ENCODE measurements around the gene MEPE.

DNA sequence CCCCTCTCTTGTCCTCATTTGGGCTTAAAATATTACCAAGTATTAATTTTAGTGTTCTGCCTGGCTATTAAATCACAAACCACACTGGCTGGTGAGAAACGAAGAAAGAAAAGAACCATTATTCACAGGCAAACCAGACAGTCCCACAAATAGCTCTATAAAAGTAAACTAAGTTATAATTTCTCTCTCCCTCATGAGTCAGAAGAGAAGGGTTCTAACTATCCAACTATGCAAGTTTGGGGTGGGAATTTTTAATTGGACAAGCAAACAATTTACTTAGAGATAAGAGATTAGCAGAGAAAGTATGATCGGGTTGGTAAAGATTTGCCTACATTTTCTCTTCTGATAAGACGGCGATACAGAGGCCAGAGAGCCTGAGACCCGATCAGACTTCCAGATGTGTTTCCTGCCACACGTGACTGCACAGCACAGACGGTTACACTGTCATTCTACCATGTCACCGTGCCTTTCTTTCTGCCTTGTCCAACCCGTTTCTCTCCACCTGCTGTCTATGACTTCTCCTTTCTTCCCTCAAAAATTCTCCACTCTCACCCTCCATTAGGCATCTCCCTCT is 52.3 kb downstream of the MEPE start:
- TF ChIP-seq ZNF747 (tag by site-specific recombination; IDR thresholded peaks at IDR 0.05) (no peak), ZBTB48 (tag by site-specific recombination; IDR thresholded peaks at IDR 0.05) (no peak), YY1 (tag by site-specific recombination; IDR thresholded peaks at IDR 0.05) (no peak)
- TF ChIP-seq, protein P1, sequence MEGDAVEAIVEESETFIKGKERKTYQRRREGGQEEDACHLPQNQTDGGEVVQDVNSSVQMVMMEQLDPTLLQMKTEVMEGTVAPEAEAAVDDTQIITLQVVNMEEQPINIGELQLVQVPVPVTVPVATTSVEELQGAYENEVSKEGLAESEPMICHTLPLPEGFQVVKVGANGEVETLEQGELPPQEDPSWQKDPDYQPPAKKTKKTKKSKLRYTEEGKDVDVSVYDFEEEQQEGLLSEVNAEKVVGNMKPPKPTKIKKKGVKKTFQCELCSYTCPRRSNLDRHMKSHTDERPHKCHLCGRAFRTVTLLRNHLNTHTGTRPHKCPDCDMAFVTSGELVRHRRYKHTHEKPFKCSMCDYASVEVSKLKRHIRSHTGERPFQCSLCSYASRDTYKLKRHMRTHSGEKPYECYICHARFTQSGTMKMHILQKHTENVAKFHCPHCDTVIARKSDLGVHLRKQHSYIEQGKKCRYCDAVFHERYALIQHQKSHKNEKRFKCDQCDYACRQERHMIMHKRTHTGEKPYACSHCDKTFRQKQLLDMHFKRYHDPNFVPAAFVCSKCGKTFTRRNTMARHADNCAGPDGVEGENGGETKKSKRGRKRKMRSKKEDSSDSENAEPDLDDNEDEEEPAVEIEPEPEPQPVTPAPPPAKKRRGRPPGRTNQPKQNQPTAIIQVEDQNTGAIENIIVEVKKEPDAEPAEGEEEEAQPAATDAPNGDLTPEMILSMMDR (tag by site-specific recombination; IDR thresholded peaks at IDR 0.05), result no peak

Data from HEK293 (cell line).